C4-2B (cell line): Measurements from ENCODE around the gene PAFAH1B2.

Source experiments
- CTCF ChIP-seq: fragments of 450-650 bp; conservative IDR thresholded peaks from 2 replicates; pipeline ENCODE4 v1.5.1; 2017; ENCODE audit warnings: mild to moderate bottlenecking
- ZFX ChIP-seq: fragments of 450-650 bp; IDR thresholded peaks from 2 replicates; pipeline ENCODE4 v1.6.1; 2017

GRCh38 chr11:117143871-117144476 is at the start of gene PAFAH1B2:
- TF ChIP-seq ZFX (no peak), CTCF (no peak)
